TTC549 (cell line): ENCODE data around the gene HS6ST1.

Experiments used
- FAIRE-seq: peaks from 2 replicates; lab custom pipeline; 2012; peaks lifted over from hg19 to GRCh38; lab: Jason Lieb, UNC

The HS6ST1 gene

DNA sequence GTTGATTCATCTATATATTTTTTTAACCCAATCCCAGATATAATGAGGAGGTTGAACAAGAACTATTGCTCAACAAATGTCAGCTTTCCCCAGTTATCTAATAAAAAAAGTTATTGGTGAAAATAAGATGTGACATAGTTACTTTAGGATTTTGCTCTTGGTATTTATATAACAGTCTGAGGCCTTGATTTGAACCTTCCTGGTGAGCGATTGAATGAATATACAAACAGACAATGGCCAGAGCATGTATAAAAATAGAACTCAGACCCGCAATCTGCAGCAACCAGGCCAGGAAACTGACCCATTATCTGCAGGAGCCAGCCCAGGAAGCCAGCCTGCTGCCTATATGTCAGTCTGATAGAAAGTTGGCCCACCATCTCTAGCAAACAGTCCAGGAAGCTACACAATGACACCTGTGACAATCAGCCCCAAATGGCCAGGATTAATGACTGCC, 81.6 kb downstream of the HS6ST1 start:
- no peak for FAIRE-seq

DNA sequence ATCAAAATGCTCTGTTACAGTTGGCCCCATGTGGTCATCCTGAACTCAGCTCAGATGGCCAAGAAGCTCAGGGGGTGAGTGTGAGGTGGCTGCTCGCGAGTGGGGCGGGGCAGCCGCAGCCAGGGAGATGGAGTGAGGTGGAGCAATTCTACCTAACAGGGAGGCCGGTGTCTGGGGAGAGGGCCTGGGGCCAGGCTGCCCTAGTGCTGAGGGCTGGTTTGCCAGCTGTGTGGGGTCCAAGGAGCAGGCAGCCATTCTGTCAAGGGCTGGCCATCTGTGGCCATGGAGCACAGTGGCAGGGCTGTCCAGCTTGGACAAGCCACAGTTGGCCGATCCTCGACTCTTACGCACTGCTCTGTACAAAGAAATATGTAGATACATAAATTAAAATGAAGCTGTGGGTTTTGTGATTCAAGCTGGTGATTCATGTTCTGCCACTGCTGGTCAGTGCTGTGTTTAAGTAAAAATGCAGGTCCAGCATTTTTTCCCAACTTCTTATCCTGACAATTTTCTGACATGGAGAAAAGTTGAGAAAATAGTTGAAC, 82.1 kb downstream of the HS6ST1 start:
- FAIRE-seq, result no peak

DNA sequence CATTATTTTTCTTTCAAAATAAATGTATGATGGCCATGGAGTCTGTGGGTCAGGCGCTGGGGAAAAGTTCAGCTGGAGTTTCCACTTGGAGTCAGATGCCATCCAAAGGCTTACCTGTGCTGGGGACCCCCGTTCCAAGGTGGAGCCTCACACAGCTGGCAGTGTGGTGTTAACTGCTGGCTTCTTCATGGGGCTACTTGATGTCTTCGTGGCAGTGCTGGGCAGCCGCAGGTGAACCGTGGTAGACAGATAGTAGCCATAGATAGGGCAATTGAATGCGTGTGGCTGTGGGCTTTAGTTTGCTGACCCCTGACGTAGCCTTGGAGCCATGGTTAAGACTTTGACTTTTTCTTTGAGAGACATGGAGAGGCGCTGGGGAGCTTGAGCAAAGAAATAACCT, 83.1 kb downstream of the HS6ST1 start:
- FAIRE-seq, result no peak

DNA sequence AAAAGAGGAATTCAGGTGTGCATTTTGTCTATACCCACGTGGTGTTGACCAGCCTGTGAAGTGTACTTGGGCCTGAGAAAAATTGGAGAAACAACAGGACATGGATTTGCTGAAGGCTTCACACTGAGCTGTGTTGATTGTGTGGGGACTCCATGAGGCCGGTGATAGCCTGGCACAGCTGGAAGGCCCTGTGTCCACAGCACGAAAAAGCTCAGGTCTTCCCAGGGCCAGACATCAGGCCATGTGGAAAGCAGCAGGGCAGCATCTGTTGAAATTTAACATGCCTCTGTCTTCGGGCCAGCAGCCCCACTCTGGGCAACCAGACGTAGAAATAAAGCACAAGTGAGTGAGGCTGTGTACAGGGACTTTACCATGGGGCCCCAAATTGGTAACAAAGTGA, 84.1 kb downstream of the HS6ST1 start:
- FAIRE-seq, result no peak

DNA sequence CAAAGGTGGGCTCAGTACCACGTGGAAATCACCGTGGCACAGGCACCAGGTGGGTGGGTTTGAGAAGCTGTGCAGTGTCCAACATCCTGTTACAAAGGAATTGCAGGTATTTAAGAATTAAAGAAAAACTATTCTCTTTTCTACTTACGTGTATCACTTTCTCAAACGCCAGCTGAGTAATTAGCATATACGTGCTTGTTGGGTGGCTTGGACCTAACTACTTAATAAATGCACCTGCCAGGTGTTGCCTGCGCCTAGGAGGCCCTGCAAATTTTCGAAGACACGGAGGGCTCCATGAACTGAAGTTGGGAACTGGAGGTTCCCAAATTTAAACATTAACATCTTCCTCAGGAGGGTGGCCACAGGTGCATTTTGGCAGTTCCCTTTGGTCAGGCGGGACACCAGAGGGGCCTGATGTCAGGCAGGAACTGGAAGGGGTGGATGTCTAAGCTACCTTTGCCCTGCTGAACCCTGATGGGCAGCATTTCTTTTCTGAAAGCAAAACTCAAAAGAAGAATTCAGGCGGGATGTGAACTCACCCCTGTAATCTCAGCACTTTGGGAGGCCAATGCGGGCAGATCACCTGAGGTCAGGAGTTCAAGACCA, 84.8 kb downstream of the HS6ST1 start:
- no peak for FAIRE-seq

DNA sequence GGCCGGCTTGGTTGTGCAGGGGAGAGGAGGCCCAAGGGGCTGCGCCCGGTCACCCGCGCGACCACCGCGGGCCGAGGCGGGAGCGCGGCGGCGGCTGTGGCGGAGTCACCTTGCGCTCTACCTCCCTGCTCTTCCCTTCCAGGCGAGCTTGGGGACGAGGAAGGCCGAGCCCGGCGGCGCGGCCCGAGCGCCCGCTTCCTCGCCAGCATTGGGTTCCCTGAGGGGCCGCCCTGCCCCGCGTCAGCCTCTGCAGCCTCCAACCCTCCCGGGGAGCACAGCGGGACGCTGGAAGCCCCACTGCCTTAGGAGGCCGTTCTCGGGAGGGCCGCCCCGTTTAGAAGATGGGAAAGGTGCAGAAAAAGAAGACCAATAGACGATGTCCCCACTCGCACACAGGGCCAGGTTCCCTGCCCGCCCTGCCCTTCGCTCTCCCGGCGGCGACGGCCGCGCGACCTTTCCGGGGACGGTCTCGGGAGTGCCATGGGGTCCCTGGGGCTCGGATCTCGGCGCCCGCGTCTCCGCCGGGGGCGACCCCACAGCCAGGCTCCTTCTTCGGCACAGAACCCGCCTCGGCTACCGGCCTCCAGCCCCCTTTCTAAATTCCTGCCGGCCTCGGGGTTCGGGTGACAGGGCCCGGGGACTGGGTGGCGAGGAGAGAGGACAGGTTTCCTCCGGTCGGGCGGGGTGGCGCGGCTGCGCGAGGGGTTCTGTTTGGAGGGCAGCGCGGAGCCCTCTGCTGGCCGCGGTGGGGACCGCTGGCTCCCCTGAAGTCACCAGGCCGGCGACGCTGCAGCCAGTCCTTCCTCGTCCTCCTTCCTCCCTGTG, 85.5 kb downstream of the HS6ST1 start:
- no peak for FAIRE-seq

DNA sequence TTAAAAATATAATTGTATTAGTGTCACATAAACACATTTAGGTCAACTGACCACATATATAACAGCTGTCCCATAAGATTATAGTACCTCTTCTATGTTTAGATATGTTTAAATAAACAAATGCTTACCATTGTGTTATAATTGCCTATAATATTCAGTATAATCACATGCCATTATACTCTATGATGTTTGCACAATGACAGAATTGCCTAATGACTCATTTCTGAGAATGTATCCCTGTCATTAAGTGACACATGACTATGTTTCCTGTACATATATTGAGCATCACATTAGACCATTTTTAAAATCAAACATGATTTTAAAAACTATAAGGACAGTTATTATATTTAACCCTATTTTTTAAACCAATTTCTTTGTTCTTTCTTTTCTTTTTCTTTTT, 89.8 kb downstream of the HS6ST1 start:
- no peak for FAIRE-seq

DNA sequence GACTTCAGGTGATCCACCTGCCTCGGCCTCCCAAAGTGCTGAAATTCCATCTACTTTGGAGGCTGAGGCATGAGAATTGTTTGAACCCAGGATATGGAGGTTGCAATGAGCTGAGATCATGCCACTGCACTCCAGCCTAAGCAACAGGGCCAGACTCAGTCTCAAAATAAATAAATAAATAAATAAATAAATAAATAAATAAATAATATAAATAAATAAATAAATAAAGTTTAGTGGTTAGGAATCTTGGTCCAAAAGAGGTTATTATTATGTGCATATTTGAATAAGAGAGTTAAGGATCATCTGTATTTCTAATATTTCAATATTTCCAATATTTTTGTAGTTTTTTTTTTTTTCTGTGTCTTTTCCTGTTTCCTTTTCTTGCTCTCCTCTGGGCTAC, 90.8 kb downstream of the HS6ST1 start:
- FAIRE-seq, result peak; percentile 29

DNA sequence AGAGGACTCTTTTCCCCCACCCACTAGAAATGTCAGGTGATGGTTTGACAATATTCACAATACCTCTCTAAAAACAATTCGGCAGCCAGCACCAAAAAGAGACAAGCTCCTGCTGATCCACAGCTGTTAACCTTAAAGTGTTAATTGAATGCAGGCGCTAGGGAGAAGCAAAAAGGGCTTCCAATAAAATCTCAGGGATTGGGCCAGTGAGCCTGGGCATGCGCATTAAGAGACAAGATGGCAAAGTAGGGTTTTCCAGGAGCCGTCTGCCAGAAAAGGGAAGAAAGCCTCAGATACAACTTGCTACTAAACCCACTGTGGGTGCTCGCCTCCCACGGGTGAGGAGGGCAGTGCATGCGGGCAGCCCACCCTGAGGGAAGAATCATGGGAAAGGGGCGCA, 98.8 kb downstream of the HS6ST1 start:
- no peak for FAIRE-seq

DNA sequence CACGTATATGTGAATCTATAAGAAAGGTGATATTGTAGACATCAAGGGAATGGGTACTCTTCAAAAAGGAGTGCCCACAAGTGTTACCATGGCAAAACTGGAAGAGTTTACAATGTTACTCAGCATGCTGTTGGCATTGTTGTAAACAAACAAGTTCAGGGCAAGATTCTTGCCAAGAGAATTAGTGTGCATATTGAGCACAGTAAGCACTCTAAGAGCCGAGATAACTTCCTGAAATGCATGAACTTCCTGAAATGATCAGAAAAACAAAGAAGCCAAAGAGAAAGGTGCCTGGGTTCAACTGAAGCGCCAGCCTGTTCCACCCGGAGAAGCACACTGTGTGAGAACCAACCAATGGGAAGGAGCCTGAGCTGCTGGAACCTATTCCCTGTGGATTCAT, 101.0 kb downstream of the HS6ST1 start:
- no peak for FAIRE-seq

DNA sequence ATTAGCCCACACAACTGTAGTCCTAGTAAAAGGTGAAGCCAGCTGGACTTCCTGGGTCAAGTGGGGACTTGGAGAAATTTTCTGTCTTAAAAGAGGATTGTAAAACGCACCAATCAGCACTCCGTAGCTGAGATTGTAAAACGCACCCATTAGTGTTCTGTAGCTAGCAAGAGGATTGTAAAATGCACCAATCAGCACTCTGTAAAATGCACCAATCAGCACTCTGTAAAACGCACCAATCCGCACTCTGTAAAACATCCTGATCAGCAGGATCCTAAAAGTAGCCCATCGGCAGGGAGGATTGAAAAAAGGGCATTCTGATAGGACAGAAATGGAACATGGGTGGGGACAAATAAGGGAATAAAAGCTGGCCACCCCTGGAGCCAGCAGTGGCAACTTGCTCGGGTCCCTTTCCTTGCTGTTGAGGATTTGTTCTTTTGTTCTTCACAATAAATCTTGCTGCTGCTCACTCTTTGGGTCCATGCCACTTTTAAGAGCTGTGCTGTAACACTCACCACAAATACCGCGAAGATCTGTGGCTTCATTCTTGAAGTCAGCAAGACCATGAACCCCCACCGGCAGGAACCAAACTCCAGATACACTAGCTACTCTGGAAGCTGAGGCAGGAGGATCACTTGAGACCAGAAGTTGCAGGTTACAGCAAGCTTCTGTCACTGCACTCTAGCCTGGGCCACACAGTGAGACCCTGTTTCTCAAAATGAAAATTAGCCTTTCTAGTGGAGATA, 102.6 kb downstream of the HS6ST1 start:
- no peak for FAIRE-seq
